HG03378 (cell line): ENCODE data around the gene STUM.
"Not testable (repeated sequence)": the region's sequence is repeated elsewhere in the genome, so short reads cannot be mapped to it uniquely, and the experiment has no call there.

ENCODE experiments used
- ATAC-seq: cut with Tn5 transposase; IDR thresholded peaks from one replicate; pipeline ENCODE4 v1.9.1; 2021; ENCODE audit warnings: mild to moderate bottlenecking, moderate library complexity; ENCODE audit not compliant: unreplicated experiment

STUM gene

GRCh38 chr1:226548256-226549093, at the start of gene STUM:
Gene STUM, plus strand, starts transcription at chr1:226548764. Its CDS starts 141 bp downstream, at chr1:226548905.
- ATAC-seq: no peak

DNA sequence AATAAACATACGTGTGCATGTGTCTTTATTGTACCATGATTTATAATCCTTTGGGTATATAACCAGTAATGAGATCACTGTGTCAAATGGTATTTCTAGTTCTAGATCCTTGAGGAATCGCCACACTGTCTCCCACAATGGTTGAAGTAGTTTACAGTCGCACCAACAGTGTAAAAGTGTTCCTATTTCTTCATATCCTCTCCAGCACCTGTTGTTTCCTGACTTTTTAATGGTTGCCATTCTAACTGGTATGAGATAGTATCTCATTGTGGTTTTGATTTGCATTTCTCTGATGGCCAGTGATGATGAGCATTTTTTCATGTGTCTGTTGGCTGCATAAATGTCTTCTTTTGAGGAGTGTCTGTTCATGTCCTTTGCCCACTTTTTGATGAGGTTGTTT, 48.9 kb upstream of the STUM start:
- ATAC-seq: not testable (repeated sequence)

DNA sequence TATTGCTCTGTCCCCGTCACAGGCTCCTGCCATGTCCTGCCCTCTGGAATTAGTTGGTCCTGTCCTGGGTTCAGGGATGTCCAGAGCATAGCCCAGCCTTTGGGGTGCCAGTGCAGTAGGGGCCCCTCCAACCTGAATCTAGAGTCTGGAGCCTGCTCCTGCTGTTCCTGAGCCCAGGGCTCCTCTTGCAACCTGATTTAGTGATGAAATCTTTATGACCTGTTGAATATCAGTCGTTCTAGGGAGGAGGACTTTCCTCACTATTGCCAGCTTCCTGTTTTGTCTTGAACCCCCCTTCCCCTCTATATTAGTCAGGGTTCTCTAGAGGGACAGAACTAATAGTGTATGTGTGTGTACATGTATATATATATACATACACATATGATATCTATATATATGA, 42.5 kb upstream of the STUM start:
- ATAC-seq: no peak

- no peak for ATAC-seq
Observed at GRCh38 chr1:226506921-226507320, 41.6 kb upstream of the STUM start.

GRCh38 chr1:226510453-226510852, 38.1 kb upstream of the STUM start:
- ATAC-seq: no peak

DNA sequence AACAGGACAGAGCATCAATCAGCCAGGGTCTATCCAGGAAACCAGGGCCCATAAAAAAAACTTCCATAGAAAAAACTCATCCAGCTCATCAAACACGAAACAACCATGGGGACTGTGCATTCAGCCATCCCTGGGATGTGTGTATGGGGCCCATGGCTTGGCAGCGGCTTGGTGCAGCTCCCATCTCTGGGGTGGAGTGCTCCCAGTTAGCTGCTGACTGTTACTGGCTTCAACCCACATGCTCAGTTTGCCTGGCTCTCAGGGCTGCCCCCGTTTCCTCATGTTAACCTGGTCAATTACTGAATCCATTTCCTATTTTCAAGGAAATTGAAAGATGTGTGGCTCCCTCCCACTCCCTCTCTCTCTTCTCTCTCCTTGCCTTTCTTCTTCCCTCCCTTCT, 37.3 kb upstream of the STUM start:
- ATAC-seq: no peak

- ATAC-seq: no peak
Observed at GRCh38 chr1:226512076-226512728, 36.4 kb upstream of the STUM start.

DNA sequence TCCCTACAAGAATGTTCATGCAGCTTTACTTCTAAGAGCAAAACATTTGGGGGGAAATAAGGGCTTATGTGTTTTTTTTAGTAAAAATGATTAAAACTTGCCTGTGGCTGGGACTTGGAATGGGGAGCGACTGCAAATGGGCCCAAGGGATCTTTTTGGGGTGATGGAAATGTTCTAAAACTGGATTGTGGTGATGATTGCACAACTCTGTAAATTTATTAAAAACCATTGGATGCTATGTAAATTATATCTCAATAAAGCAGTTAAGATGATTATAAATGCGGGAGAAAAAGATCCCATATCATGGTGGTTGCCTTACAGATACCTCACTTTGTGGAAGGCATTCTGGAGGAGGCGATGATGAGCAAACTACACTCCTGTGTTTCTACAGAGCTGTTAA, 30.2 kb upstream of the STUM start:
- ATAC-seq: no peak

DNA sequence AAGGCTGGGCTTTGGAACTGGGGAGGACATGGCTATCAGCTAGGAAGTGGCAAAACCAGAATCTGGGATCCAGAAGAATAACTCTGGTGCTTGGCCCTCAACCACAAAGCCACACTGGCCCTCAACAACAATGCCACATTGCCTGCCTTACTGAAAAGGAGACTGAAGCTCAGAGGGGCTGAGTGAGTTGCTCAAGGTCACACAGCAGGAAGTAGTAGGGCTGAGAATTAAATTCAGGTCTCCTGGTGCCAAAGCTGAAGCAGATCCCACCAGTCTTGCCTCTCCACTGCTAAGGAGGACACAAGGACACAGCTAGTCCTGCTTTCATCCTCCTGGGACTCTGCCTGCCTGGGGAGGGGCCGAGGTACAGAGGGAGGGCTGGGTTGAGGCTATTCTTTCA, 29.4 kb upstream of the STUM start:
- ATAC-seq: no peak

GRCh38 chr1:226519716-226520598, 28.6 kb upstream of the STUM start:
- no peak for ATAC-seq

DNA sequence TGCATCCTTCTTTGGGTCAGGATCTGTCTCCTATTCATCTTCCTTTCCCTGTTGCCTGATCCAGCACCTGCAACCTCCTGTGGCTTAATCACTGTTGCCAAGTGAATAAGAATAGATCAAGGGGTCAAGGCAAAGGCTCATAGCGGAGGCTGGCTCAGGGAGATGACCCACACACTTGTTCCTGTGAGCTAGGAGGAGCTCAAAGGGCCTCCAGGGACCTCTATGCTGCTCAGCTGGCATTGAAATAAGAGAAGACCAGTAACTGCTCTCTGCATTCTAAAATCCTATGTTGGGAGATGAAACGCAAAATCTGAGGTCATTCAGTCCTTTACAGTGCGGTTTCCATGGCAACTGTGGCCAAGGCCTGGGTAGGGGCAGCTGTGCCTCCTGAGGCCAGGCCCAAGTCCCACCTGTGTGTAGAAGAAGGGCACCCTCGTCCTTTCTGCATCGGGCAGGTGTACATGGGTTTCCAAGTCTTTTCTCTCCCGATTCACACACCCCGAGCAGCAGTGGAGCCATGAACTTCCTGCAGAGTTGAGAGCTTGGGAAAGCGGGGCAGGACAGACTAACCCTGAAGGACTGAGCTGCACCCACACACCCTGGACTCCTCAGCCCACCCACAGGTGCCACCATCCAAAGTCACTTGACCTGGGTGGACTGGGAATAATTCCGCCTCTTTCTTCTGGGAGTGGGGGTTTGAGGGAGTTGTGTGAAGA, 27.8 kb upstream of the STUM start:
- ATAC-seq: no peak

GRCh38 chr1:226523646-226524406, 24.7 kb upstream of the STUM start:
- ATAC-seq: no peak

- ATAC-seq: no peak
Observed at GRCh38 chr1:226524547-226524946, 24.0 kb upstream of the STUM start.

DNA sequence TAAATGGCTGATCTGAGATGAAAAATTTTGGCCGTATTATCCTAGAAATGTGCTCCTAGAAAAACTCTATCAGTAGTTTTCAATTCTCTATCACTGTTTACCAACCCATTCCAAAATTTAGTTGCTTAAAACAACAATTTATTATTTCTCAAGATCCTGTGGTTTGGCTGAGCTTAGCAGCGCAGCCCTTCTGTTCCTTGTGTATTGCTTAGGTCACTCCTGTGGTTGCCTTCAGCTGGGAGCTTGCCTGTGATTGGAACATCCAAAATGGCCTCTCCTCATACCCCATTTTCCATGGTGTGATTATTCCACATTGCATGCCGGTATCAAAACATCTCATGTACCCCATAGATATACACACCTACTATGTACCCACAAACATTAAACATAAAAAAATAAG, 22.8 kb upstream of the STUM start:
- ATAC-seq: no peak

- ATAC-seq: no peak
Observed at GRCh38 chr1:226526801-226527595, 21.6 kb upstream of the STUM start.

GRCh38 chr1:226529891-226530290, 18.7 kb upstream of the STUM start:
- ATAC-seq: no peak

DNA sequence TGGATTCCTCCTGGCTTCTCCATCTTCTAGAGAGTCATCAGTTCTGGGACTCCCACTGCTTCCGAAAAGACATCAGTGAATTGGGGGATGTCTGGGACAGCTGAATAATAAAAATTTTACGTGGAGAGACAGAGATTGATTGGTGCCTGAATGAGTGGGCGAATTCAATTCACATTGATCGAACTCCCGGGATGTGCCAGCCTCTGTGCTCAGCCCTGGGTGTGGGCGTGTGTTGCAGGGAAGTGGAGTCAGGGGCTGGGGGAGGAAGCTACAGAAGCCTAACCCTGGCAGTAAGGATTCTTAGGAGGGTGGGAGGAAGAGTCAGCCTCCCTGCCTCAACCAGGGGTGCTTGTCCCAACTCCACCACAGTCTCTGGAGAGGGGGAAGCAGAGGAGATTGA, 18.0 kb upstream of the STUM start:
- no peak for ATAC-seq

- ATAC-seq: no peak
Observed at GRCh38 chr1:226531360-226532093, 17.0 kb upstream of the STUM start.

GRCh38 chr1:226532553-226532952, 16.0 kb upstream of the STUM start:
- no peak for ATAC-seq
